Psoas muscle (tissue), 8 donors: ENCODE data around the gene KIF6. TPM values are rescaled to one million over a fixed set of nuclear protein-coding genes. Genes with fewer than 3 reads are reported as not detected.
"Not testable (repeated sequence)": the region's sequence is repeated elsewhere in the genome, so short reads cannot be mapped to it uniquely, and the experiment has no call there.

Experiments used
- ATAC-seq, 4 donors: fragments of 200-7000 bp; cut with Tn5 transposase; one replicate each; pipeline ENCODE4 v1.9.1; 2020; ENCODE audit warnings: moderate library complexity in 3 of 4, mild to moderate bottlenecking in 2 of 4
- DNase-seq, 2 donors: peaks; one replicate each; pipeline ENCODE4 v3.0.0-alpha.2; 2020
- H3K27ac ChIP-seq: fragments of 200-600 bp; one replicate; pipeline ENCODE4 v1.8.0; 2022
- H3K27me3 ChIP-seq, 3 donors: fragments of 200-600 bp in 1 of 3; one replicate each; pipeline versions ENCODE4 v1.6.1 to v1.8.0; 2013 to 2022; ENCODE audit warnings: low read length in 2 of 3, mild to moderate bottlenecking in 2 of 3, moderate library complexity in 1 of 3; ENCODE audit not compliant: insufficient read depth in 3 of 3
- H3K36me3 ChIP-seq, 2 donors: fragments of 200-600 bp in 1 of 2; one replicate each; pipeline versions ENCODE4 v1.6.1 to v1.8.0; 2013 to 2022; ENCODE audit warnings: low read depth in 1 of 2, mild to moderate bottlenecking in 1 of 2, moderate library complexity in 1 of 2; ENCODE audit not compliant: insufficient read depth in 1 of 2
- H3K4me1 ChIP-seq: fragments of 200-600 bp; one replicate; pipeline ENCODE4 v1.8.0; 2022
- H3K4me3 ChIP-seq: fragments of 200-600 bp; one replicate; pipeline ENCODE4 v1.8.0; 2022; ENCODE audit warnings: mild to moderate bottlenecking
- H3K9me3 ChIP-seq: fragments of 200-600 bp; one replicate; pipeline ENCODE4 v1.8.0; 2022
- CTCF ChIP-seq: fragments of 200-600 bp; IDR thresholded peaks from one replicate; pipeline ENCODE4 v1.8.0; 2022; ENCODE audit warnings: antibody characterized with exemption
- whole genome bisulfite sequencing, 3 donors: extraction: QIAGEN DNeasy Blood & Tissue Kit; methylation state at CpG; one replicate each; pipeline versions ENCODE4 v1.1.6 to v1.1.7; 2013; 5-methylcytosine and 5-hydroxymethylcytosine counted together
- intact Hi-C, 2 donors: fragments of 100-400 bp; cut with DNase I; formaldehyde crosslinking; loops; one replicate each; pipeline versions ENCODE4 v1.11.0 to v1.14.2; 2022
- polyA plus RNA-seq, 3 donors: library from polyadenylated mRNA; stranded (reverse); fragments of 200-250 nt; gene quantifications; one replicate each; pipeline ENCODE4 v1.2.3, GENCODE V29; 2013
- total RNA-seq, 4 donors: library from RNA; stranded (reverse); fragmentation: NEBNext Ultra II Directional in 2 of 4; extraction: Animal tissue kit (Norgen Biotek cat#: 25700) in 2 of 4; gene quantifications; one replicate each; pipeline versions ENCODE4 v1.2.1 to v1.2.4, GENCODE V29; 2021 to 2023
- donor health status: healthy with polysubstance abuse.
- donor health status: DM: no; HTN: no; CAD: no; lungs with moderate emphysema.
- donor health status: Bipolar disorder and iron deficiency.
- donor health status: healthy.
- donor health status: DM: yes; HTN: yes; CAD: no.
- donor health status: DM: no; HTN: no; CAD: no.
- donor health status: DM: no; HTN: no; CAD: no.
- donor health status: DM: yes; HTN: yes; CAD: no.

KIF6 gene
- total and polyA plus RNA-seq, 7 donors = 0.03 to 0.17 (median 0.09) TPM; not detected in 2

DNA sequence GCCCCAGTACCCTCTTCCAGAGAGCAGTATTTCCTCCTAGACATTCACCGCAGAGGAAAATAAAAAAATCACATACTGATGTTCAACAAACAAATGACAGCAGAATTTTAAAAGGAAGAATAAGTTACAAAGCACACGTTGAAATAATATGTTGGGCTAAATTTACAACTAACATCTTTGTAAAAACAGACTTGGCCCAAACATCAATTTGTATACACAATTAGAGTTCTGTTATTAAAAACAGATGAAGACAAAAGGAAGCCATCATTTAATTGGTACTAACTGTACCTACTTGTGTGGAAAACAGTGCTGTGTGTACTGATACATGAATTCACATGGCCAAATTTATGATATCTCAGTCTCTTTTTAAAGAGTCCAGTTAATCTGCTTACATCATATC lies 46.3 kb downstream of the KIF6 start:
- WGBS, 3 donors = 82 to 87% (median 86%) methylated on average over 2 of the region's 2 CpGs
- H3K27ac ChIP-seq = no peak overlapping the region
- ATAC-seq (no peak), DNase-seq (no peak)
- peaks cover 0 to 6% (median 0%) of the 10 kb centered on the region in 3 donors for H3K27me3 ChIP-seq
- H3K4me3 ChIP-seq = no peak overlapping the region
- no peaks in the 10 kb centered on the region for H3K4me1 ChIP-seq
- TF ChIP-seq CTCF = no peak
- H3K36me3 ChIP-seq = no peaks in the 10 kb centered on the region
- intact Hi-C loops = no loop called here
- H3K9me3 ChIP-seq = no peaks in the 10 kb centered on the region

DNA sequence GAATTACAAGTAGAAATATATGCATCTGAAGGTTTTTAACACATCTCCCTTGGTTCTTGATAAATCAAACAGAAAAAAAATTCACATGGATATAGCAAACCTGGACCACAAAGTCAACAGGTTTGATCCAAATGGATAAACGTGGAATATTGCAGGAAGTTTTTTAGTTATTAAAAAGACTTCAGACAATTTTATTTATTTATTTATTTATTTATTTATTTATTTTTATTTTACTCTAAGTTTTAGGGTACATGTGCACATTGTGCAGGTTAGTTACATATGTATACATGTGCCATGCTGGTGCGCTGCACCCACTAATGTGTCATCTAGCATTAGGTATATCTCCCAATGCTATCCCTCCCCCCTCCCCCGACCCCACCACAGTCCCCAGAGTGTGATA lies 47.9 kb downstream of the KIF6 start:
- WGBS, 3 donors = 83 to 92% (median 86%) methylated on average over 2 of the region's 3 CpGs
- DNase-seq, H3K9me3 ChIP-seq, intact Hi-C loops, H3K27me3 ChIP-seq, H3K36me3 ChIP-seq, ATAC-seq, H3K4me1 ChIP-seq, H3K27ac ChIP-seq, H3K4me3 ChIP-seq: not testable (repeated sequence)

DNA sequence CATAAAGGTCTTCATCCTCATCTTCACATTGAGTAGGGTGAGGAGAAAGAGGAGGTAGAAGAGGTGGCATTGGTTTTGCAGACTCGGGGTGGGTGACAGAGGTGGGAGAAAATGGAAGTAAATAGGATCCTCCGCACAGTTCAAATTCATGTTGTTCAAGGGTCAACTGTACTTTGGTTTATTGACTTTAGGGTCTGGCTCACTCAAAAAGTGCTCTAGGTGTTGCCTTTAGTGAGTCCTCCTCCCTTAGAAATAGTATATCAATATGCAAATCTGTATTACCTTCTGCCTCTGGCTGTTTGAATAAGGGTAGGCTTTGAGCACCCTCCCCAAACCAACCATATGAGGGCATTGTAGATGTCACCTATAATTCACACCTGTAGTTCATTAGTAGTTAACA lies 54.7 kb downstream of the KIF6 start:
- DNase-seq (no peak), ATAC-seq (no peak)
- intact Hi-C loops = no loop called here
- Histone ChIP-seq H3K36me3 (no peaks in the 10 kb centered on the region), H3K4me3 (no peak overlapping the region), H3K27ac (no peak overlapping the region), H3K4me1 (no peaks in the 10 kb centered on the region), H3K9me3 (no peaks in the 10 kb centered on the region), H3K27me3 (no peaks in the 10 kb centered on the region)
- 90 to 95% (median 91%) methylated on average over 2 of the region's 2 CpGs for WGBS, 3 donors
- TF ChIP-seq CTCF = no peak

GRCh38 chr6:39669973-39670342 lies 55.2 kb downstream of the KIF6 start:
- ATAC-seq (no peak), DNase-seq (no peak)
- H3K27ac ChIP-seq = no peak overlapping the region
- no peaks in the 10 kb centered on the region for H3K36me3 ChIP-seq
- no peak for TF ChIP-seq CTCF
- H3K4me1 ChIP-seq = no peaks in the 10 kb centered on the region
- H3K4me3 ChIP-seq = no peak overlapping the region
- intact Hi-C loops = no loop called here
- H3K27me3 ChIP-seq = no peaks in the 10 kb centered on the region
- 76 to 82% (median 79%) methylated on average over 5 of the region's 5 CpGs for WGBS, 3 donors
- H3K9me3 ChIP-seq = no peaks in the 10 kb centered on the region

- no peaks in the 10 kb centered on the region for H3K4me1 ChIP-seq
- DNase-seq (no peak), ATAC-seq (no peak)
- H3K27ac ChIP-seq = no peak overlapping the region
- intact Hi-C loops = no loop called here
- no peaks in the 10 kb centered on the region for H3K9me3 ChIP-seq
- H3K36me3 ChIP-seq = no peaks in the 10 kb centered on the region
- no peak for TF ChIP-seq CTCF
- WGBS, 3 donors = 75 to 79% (median 76%) methylated on average over 8 of the region's 8 CpGs
- no peak overlapping the region for H3K4me3 ChIP-seq
- H3K27me3 ChIP-seq = no peaks in the 10 kb centered on the region
These were observed 55.8 kb downstream of the KIF6 start for GRCh38 chr6:39669207-39669972.
